Kidney (tissue), 14 donors: ENCODE data around the gene HCN4. TPM values are rescaled to one million over a fixed set of nuclear protein-coding genes. Genes with fewer than 3 reads are reported as not detected.

Source experiments
- DNase-seq, 5 donors: peaks; one replicate each; pipeline ENCODE4 v3.0.0-alpha.2; 2013 to 2020
- FAIRE-seq: peaks from 2 replicates; lab custom pipeline; 2012; peaks lifted over from hg19 to GRCh38; lab: Jason Lieb, UNC
- H3K27ac ChIP-seq, 2 donors: one replicate each; pipeline ENCODE4 v1.7.0; 2013; ENCODE audit warnings: low read depth in 2 of 2, low read length in 2 of 2, inconsistent platforms in 1 of 2
- H3K27me3 ChIP-seq: one replicate; pipeline ENCODE4 v1.7.1; 2013; ENCODE audit warnings: low read length, inconsistent platforms; ENCODE audit not compliant: control insufficient read depth, insufficient read depth
- H3K36me3 ChIP-seq, 3 donors: one replicate each; pipeline versions ENCODE4 v1.7.0 to v1.7.1; 2013; ENCODE audit warnings: low read length in 3 of 3, control low read depth in 1 of 3, inconsistent platforms in 1 of 3; ENCODE audit not compliant: insufficient read depth in 3 of 3, control insufficient read depth in 2 of 3
- H3K4me1 ChIP-seq, 3 donors: one replicate each; pipeline versions ENCODE4 v1.7.0 to v1.7.1; 2013; ENCODE audit warnings: low read length in 3 of 3, inconsistent platforms in 1 of 3, low read depth in 1 of 3; ENCODE audit not compliant: control insufficient read depth in 2 of 3, insufficient read depth in 2 of 3
- H3K4me3 ChIP-seq, 3 donors: one replicate each; pipeline versions ENCODE4 v1.7.0 to v1.8.1; 2013; ENCODE audit warnings: low read length in 3 of 3, control low read depth in 1 of 3, inconsistent platforms in 1 of 3
- H3K9ac ChIP-seq, 3 donors: one replicate each; pipeline versions ENCODE4 v1.7.0 to v1.7.1; 2013; ENCODE audit warnings: low read length in 3 of 3, control low read depth in 1 of 3, inconsistent platforms in 1 of 3
- H3K9me3 ChIP-seq, 3 donors: one replicate each; pipeline versions ENCODE4 v1.7.0 to v1.7.1; 2013; ENCODE audit warnings: low read length in 3 of 3, control low read depth in 1 of 3, inconsistent platforms in 1 of 3; ENCODE audit not compliant: control insufficient read depth in 2 of 3, insufficient read depth in 1 of 3
- intact Hi-C: fragments of 100-400 bp; cut with DNase I; formaldehyde crosslinking; loops from one replicate; pipeline ENCODE4 v1.11.1; 2022
- polyA plus RNA-seq: library from polyadenylated mRNA; stranded (reverse); fragments of 350-450 nt; fragmentation: Illumina TruSeq; extraction: RNeasy Lipid Tissue Mini Kit (QIAGEN cat#74804); gene quantifications from one replicate; pipeline ENCODE4 v1.2.3, GENCODE V29; 2014; ENCODE audit warnings: low read depth, low replicate concordance; ENCODE audit not compliant: insufficient read depth
- total RNA-seq: library from RNA; stranded (reverse); fragmentation: NEBNext Ultra II Directional; extraction: Animal tissue kit (Norgen Biotek cat#: 25700); gene quantifications from one replicate; pipeline ENCODE4 v1.2.1, GENCODE V29; 2021
- TF ChIP-seq, protein P1 (sequence below): IDR thresholded peaks from 3 replicates; pipeline ENCODE4 v1.5.1; 2012; ENCODE audit warnings: mild to moderate bottlenecking, moderate library complexity, borderline replicate concordance; ENCODE audit not compliant: insufficient read depth; ENCODE audit errors: extremely low read depth
- donor health status: control.
- donor health status: control.
- donor health status: control.
- donor health status: control.
- donor health status: control.
- donor health status: DM: yes; HTN: yes; CAD: no.
- donor health status: Normal renal cell carcinoma (clear cell type).

HCN4 gene
- total and polyA plus RNA-seq, 2 donors from 2014 or later, result 0.15 to 0.50 TPM

DNA sequence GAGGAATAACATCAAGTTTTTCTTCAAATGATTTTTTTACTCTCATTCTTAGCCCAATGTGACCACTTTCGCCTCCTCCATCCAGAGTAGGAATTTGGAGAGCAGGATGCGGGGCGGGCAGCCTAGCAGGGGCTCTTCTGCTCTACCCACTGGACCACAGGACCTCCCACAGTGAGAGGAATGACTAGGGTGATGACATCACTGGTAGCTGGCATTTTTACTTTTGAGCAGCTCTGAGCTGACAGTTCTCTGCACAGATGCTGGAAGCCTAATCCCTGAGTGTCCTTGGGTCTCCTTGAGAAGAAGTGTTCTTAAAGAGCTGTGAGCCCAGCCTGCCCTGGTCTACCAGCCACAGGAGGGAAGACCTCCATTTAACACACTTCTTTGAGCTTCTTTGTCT, 1.4 kb upstream of the HCN4 start:
- H3K4me1 ChIP-seq, result no peaks in the 10 kb centered on the region
- H3K4me3 ChIP-seq, result no peak overlapping the region
- H3K36me3 ChIP-seq, result no peaks in the 10 kb centered on the region
- H3K27ac ChIP-seq, result no peak overlapping the region
- H3K9ac ChIP-seq, result no peak overlapping the region
- TF ChIP-seq, protein P1, sequence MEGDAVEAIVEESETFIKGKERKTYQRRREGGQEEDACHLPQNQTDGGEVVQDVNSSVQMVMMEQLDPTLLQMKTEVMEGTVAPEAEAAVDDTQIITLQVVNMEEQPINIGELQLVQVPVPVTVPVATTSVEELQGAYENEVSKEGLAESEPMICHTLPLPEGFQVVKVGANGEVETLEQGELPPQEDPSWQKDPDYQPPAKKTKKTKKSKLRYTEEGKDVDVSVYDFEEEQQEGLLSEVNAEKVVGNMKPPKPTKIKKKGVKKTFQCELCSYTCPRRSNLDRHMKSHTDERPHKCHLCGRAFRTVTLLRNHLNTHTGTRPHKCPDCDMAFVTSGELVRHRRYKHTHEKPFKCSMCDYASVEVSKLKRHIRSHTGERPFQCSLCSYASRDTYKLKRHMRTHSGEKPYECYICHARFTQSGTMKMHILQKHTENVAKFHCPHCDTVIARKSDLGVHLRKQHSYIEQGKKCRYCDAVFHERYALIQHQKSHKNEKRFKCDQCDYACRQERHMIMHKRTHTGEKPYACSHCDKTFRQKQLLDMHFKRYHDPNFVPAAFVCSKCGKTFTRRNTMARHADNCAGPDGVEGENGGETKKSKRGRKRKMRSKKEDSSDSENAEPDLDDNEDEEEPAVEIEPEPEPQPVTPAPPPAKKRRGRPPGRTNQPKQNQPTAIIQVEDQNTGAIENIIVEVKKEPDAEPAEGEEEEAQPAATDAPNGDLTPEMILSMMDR, result no peak
- H3K27me3 ChIP-seq, result peaks cover 15% of the 10 kb centered on the region
- DNase-seq, result no peak
- H3K9me3 ChIP-seq, result no peaks in the 10 kb centered on the region
- FAIRE-seq, result no peak
- intact Hi-C loops, result no loop called here

DNA sequence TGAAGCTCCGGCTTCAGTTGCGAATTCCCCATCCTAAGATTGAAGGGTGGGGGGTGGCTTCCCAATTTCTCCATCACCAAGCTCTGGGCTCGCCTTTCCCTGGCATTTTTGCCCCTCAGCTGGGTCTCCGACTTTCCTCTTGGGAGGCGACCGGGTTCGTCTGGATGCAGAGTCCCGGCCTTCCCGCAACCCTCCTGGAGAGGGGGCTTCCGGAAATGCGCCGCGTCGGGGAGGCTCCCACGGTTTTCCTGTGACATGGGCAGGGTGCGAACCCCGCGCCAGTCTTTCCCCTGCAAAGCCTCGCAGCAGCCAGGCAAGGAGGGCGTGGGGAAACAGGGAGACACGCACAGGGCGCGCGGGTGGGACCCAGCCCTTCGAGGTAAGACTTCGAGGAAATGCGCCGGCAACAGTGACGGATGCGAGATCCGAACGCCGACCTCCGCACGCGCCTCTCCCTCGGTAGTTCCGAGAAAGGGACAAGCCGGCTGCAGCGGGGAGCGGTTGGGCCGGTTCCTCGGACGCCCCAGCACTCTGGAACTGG, 466 bp upstream of the HCN4 start:
- Histone ChIP-seq H3K27me3 (peaks cover 15% of the 10 kb centered on the region), H3K9ac (no peak overlapping the region), H3K4me3 (no peak overlapping the region), H3K9me3 (no peaks in the 10 kb centered on the region), H3K36me3 (no peaks in the 10 kb centered on the region), H3K27ac (no peak overlapping the region), H3K4me1 (no peaks in the 10 kb centered on the region)
- intact Hi-C loops, result no loop called here
- TF ChIP-seq, protein P1, result no peak
- FAIRE-seq (no peak), DNase-seq (peak in 1 of 5 donors; percentile 56)

GRCh38 chr15:73367624-73368300, 996 bp downstream of the HCN4 start:
- H3K9me3 ChIP-seq, result no peaks in the 10 kb centered on the region
- no peaks in the 10 kb centered on the region for H3K36me3 ChIP-seq
- H3K4me1 ChIP-seq, result peaks cover 0 to 2% (median 0%) of the 10 kb centered on the region in 3 donors
- TF ChIP-seq, protein P1, result no peak
- FAIRE-seq, result no peak
- intact Hi-C loops, result no loop called here
- no peak for DNase-seq
- no peak overlapping the region for H3K9ac ChIP-seq
- H3K4me3 ChIP-seq, result no peak overlapping the region
- peaks cover 15% of the 10 kb centered on the region for H3K27me3 ChIP-seq
- no peak overlapping the region for H3K27ac ChIP-seq
